HepG2 (cell line): ENCODE data around the gene ABCB8. TPM values are rescaled to one million over a fixed set of nuclear protein-coding genes. Genes with fewer than 3 reads are reported as not detected.

Source experiments
- ARNT ChIP-seq: fragments of 450-650 bp; IDR thresholded peaks from 2 replicates; pipeline ENCODE4 v1.6.1; 2017
- CHCHD3 ChIP-seq: sonication (generic); formaldehyde crosslinking; IDR thresholded peaks from 2 replicates; pipeline ENCODE4 v1.8.0; 2022; ENCODE audit warnings: mild to moderate bottlenecking, missing genetic modification reagents, moderate library complexity
- DNMT3B ChIP-seq: conservative IDR thresholded peaks from 2 replicates; pipeline ENCODE4 v1.6.1; 2016; ENCODE audit warnings: missing biosample characterization, control low read depth
- JARID2 ChIP-seq: sonication (generic); formaldehyde crosslinking; IDR thresholded peaks from 2 replicates; pipeline ENCODE4 v1.8.1; 2023; ENCODE audit warnings: missing genetic modification reagents, inconsistent platforms; ENCODE audit not compliant: insufficient replicate concordance
- KDM6A ChIP-seq: IDR thresholded peaks from 2 replicates; pipeline ENCODE4 v1.6.1; 2016; ENCODE audit warnings: low read depth
- KLF16 ChIP-seq, 2 experiments: sonication (generic) in 1 of 2; formaldehyde crosslinking in 1 of 2; IDR thresholded peaks; 2 replicates each; pipeline versions ENCODE4 v1.6.1 to v1.8.0; 2016 to 2023; ENCODE audit warnings: missing genetic modification reagents in 2 of 2, missing compliant biosample characterization in 1 of 2
- RAD21 ChIP-seq: fragments of 450-650 bp; formaldehyde crosslinking; IDR thresholded peaks from 2 replicates; pipeline ENCODE4 v1.5.0; 2020; ENCODE audit warnings: mild to moderate bottlenecking
- REL ChIP-seq: sonication (generic); formaldehyde crosslinking; conservative IDR thresholded peaks from 2 replicates; pipeline ENCODE4 v1.8.0; 2022; ENCODE audit warnings: mild to moderate bottlenecking, missing genetic modification reagents, moderate library complexity
- SAP130 ChIP-seq: IDR thresholded peaks from 2 replicates; pipeline ENCODE4 v1.6.1; 2016; ENCODE audit warnings: low read depth
- TBP ChIP-seq: sonication (generic); formaldehyde crosslinking; IDR thresholded peaks from 2 replicates; pipeline ENCODE4 v1.5.0; 2020; ENCODE audit warnings: missing genetic modification reagents
- TBX3 ChIP-seq: fragments of 450-650 bp; IDR thresholded peaks from 2 replicates; pipeline ENCODE4 v1.6.1; 2017; ENCODE audit warnings: antibody characterized with exemption, mild to moderate bottlenecking, inconsistent platforms, borderline replicate concordance
- THYN1 ChIP-seq: sonication (generic); formaldehyde crosslinking; IDR thresholded peaks from 2 replicates; pipeline ENCODE4 v1.8.1; 2023; ENCODE audit warnings: low read depth, mild to moderate bottlenecking, moderate library complexity, missing genetic modification reagents, borderline replicate concordance
- ZFP36 ChIP-seq: fragments of 150-350 bp; IDR thresholded peaks from 2 replicates; pipeline ENCODE4 v1.6.1; 2018; ENCODE audit warnings: borderline replicate concordance, low read length, low read depth; ENCODE audit not compliant: partially characterized antibody
- ZNF260 ChIP-seq: sonication (generic); formaldehyde crosslinking; IDR thresholded peaks from 2 replicates; pipeline ENCODE4 v1.4.0; 2020; ENCODE audit warnings: missing genetic modification reagents, low read depth, mild to moderate bottlenecking, borderline replicate concordance
- ZNF333 ChIP-seq: sonication (generic); formaldehyde crosslinking; IDR thresholded peaks from 2 replicates; pipeline ENCODE4 v1.4.0; 2020; ENCODE audit warnings: mild to moderate bottlenecking, missing genetic modification reagents, borderline replicate concordance
- ZNF34 ChIP-seq: sonication (generic); formaldehyde crosslinking; IDR thresholded peaks from 2 replicates; pipeline ENCODE4 v1.4.0; 2020; ENCODE audit warnings: mild to moderate bottlenecking, missing genetic modification reagents, borderline replicate concordance
- ZNF598 ChIP-seq: sonication (generic); formaldehyde crosslinking; IDR thresholded peaks from 2 replicates; pipeline ENCODE4 v1.5.1; 2020; ENCODE audit warnings: mild to moderate bottlenecking, missing genetic modification reagents, borderline replicate concordance
- ZNF7 ChIP-seq: IDR thresholded peaks from 2 replicates; pipeline ENCODE4 v1.6.1; 2016; ENCODE audit warnings: missing biosample characterization, missing genetic modification reagents
- ZNF816 ChIP-seq: sonication (generic); formaldehyde crosslinking; IDR thresholded peaks from 2 replicates; pipeline ENCODE4 v1.8.0; 2022; ENCODE audit warnings: missing genetic modification reagents, mild to moderate bottlenecking, borderline replicate concordance
- polyA plus RNA-seq, 8 experiments: library from polyadenylated mRNA; depleted of rRNA in 3 of 8; stranded (reverse) in 7 of 8; unstranded in 1 of 8; fragments of >200 nt; fragmentation: Illumina TruSeq in 4 of 8; extraction: Trizol in 4 of 8; gene quantifications; 2 replicates each; pipeline versions ENCODE4 v1.2.1 to v1.2.3, GENCODE V29; 2011 to 2016; ENCODE audit warnings: low read depth in 4 of 8, missing spikeins in 1 of 8, mixed read lengths in 1 of 8; ENCODE audit not compliant: insufficient read depth in 1 of 8
- total RNA-seq, 5 experiments: library from RNA; depleted of rRNA; stranded (reverse); fragments of >200 nt; fragmentation: Illumina TruSeq; extraction: Trizol; gene quantifications; 2 replicates each; pipeline ENCODE4 v1.2.3, GENCODE V29; 2016; ENCODE audit warnings: low read depth in 1 of 5
- TF ChIP-seq, protein P1 (sequence below): sonication (generic); formaldehyde crosslinking; IDR thresholded peaks from 2 replicates; pipeline ENCODE4 v1.8.1; 2023; ENCODE audit warnings: missing genetic modification reagents, mild to moderate bottlenecking, borderline replicate concordance
- TF ChIP-seq, protein P2 (sequence below): sonication (generic); formaldehyde crosslinking; IDR thresholded peaks from 2 replicates; pipeline ENCODE4 v1.9.0; 2021; ENCODE audit warnings: missing genetic modification reagents, mild to moderate bottlenecking, borderline replicate concordance
- TF ChIP-seq, protein P3 (sequence below): sonication (generic); formaldehyde crosslinking; IDR thresholded peaks from 2 replicates; pipeline ENCODE4 v1.4.0; 2020; ENCODE audit warnings: mild to moderate bottlenecking, missing genetic modification reagents
- TF ChIP-seq, protein P4 (sequence below): sonication (generic); formaldehyde crosslinking; IDR thresholded peaks from 2 replicates; pipeline ENCODE4 v1.4.0; 2020; ENCODE audit warnings: low read depth, mild to moderate bottlenecking, missing genetic modification reagents
- TF ChIP-seq, protein P5 (sequence below): sonication (generic); formaldehyde crosslinking; IDR thresholded peaks from 2 replicates; pipeline ENCODE4 v1.9.0; 2021; ENCODE audit warnings: missing genetic modification reagents, borderline replicate concordance

The ABCB8 gene
- total and polyA plus RNA-seq, 2 of the 13 experiments (the other 11 are each of a cell fraction or from before 2014, with no cell fraction given) = 6.6 to 16.7 TPM

DNA sequence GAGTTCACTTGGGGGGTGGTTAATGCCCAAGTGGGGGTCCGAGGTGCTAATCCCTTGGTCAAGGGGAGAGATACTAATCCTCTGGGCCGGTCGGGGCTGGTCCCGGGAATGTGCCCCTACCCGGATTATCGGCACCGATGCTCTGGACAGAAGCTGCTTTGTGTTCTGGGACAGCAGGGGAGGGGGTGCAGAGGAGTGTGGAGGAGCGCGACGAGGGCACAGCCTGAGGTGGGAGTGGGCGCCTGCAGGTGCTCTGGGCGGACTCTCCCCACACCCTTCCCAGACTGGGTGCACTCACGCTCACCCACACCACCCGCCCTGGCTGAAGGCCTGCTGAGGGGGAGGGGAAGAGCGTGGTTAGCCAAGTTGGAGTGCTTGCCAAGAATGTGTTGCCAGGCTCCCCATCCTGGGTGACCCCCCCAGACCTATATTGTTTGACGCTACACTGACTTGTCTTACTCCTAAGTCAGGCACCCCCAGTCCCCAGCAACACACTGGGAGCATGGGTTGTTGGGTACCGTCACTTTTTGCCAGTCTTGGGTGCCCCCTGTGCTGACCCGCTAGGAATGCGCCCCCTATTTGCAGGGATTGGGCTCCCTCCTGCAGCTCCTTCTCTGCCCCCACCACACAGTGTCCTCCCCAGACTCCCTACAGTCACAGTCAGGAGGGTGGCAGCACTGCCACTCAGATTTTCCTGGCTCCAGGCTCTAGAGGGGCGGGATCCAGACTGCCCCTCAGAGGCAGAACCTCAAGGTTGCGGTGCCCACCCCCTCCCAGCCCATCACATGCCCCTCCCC lies 32.4 kb downstream of the ABCB8 start (continued):
- TF ChIP-seq, protein P1, sequence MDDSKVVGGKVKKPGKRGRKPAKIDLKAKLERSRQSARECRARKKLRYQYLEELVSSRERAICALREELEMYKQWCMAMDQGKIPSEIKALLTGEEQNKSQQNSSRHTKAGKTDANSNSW (CRISPR knock-in tag) = no peak
- TF ChIP-seq CHCHD3 (CRISPR knock-in tag) = no peak
- no peak for TF ChIP-seq THYN1
- no peak for TF ChIP-seq SAP130 (CRISPR knock-in tag)
- TF ChIP-seq, protein P2, sequence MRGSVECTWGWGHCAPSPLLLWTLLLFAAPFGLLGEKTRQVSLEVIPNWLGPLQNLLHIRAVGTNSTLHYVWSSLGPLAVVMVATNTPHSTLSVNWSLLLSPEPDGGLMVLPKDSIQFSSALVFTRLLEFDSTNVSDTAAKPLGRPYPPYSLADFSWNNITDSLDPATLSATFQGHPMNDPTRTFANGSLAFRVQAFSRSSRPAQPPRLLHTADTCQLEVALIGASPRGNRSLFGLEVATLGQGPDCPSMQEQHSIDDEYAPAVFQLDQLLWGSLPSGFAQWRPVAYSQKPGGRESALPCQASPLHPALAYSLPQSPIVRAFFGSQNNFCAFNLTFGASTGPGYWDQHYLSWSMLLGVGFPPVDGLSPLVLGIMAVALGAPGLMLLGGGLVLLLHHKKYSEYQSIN (CRISPR knock-in tag) = no peak
- no peak for TF ChIP-seq DNMT3B (CRISPR knock-in tag)
- TF ChIP-seq ARNT = no peak
- no peak for TF ChIP-seq RAD21 (CRISPR knock-in tag)
- TF ChIP-seq, protein P3, sequence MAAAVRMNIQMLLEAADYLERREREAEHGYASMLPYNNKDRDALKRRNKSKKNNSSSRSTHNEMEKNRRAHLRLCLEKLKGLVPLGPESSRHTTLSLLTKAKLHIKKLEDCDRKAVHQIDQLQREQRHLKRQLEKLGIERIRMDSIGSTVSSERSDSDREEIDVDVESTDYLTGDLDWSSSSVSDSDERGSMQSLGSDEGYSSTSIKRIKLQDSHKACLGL = no peak
- no peak for TF ChIP-seq JARID2 (CRISPR knock-in tag)
- no peak; a peak in 1 of 4 replicates for TF ChIP-seq KLF16 (CRISPR knock-in tag; IDR thresholded peaks at IDR 0.05)
- no peak for TF ChIP-seq ZFP36
- no peak for TF ChIP-seq REL (CRISPR knock-in tag)
- TF ChIP-seq ZNF260 (CRISPR knock-in tag) = no peak
- TF ChIP-seq TBP (CRISPR knock-in tag) = no peak
- TF ChIP-seq, protein P4, sequence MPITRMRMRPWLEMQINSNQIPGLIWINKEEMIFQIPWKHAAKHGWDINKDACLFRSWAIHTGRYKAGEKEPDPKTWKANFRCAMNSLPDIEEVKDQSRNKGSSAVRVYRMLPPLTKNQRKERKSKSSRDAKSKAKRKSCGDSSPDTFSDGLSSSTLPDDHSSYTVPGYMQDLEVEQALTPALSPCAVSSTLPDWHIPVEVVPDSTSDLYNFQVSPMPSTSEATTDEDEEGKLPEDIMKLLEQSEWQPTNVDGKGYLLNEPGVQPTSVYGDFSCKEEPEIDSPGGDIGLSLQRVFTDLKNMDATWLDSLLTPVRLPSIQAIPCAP = no peak
- TF ChIP-seq ZNF598 (CRISPR knock-in tag) = no peak
- TF ChIP-seq ZNF333 (CRISPR knock-in tag) = no peak
- no peak for TF ChIP-seq ZNF34 (CRISPR knock-in tag)
- TF ChIP-seq KDM6A (CRISPR knock-in tag) = no peak
- no peak for TF ChIP-seq TBX3
- TF ChIP-seq ZNF816 (CRISPR knock-in tag) = no peak
- no peak for TF ChIP-seq ZNF7
- TF ChIP-seq, protein P5, sequence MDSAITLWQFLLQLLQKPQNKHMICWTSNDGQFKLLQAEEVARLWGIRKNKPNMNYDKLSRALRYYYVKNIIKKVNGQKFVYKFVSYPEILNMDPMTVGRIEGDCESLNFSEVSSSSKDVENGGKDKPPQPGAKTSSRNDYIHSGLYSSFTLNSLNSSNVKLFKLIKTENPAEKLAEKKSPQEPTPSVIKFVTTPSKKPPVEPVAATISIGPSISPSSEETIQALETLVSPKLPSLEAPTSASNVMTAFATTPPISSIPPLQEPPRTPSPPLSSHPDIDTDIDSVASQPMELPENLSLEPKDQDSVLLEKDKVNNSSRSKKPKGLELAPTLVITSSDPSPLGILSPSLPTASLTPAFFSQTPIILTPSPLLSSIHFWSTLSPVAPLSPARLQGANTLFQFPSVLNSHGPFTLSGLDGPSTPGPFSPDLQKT (CRISPR knock-in tag) = no peak
